Measurements from ENCODE around the gene NECTIN2.
A peak's percentile ranks its signal among the peaks of the same experiment; 100 is the strongest.

Gene NECTIN2

GRCh38 chr19:44869733-44870470 is 23.8 kb downstream of the NECTIN2 start:
- no peak for DNase-seq (ENCODE audit: low read depth)
- no peak overlapping the region for H3K4me3 ChIP-seq (ENCODE audit: low read length)
- no peak for TF ChIP-seq CTCF (IDR thresholded peaks at IDR 0.05; ENCODE audit: insufficient read depth, low read depth, low read length, missing control alignments)

- H3K4me3 ChIP-seq (ENCODE audit: low read length) = no peak overlapping the region
- no peak for DNase-seq (ENCODE audit: low read depth)
- no peak for TF ChIP-seq CTCF (IDR thresholded peaks at IDR 0.05; ENCODE audit: insufficient read depth, low read depth, low read length, missing control alignments)
Measured at GRCh38 chr19:44871809-44872208, 25.7 kb downstream of the NECTIN2 start.

GRCh38 chr19:44872661-44873060 is 26.6 kb downstream of the NECTIN2 start:
- no peak for DNase-seq (ENCODE audit: low read depth)
- no peak for TF ChIP-seq CTCF (IDR thresholded peaks at IDR 0.05; ENCODE audit: insufficient read depth, low read depth, low read length, missing control alignments)
- H3K4me3 ChIP-seq (ENCODE audit: low read length) = no peak overlapping the region

- no peak for DNase-seq (ENCODE audit: low read depth)
- H3K4me3 ChIP-seq (ENCODE audit: low read length) = no peak overlapping the region
- no peak for TF ChIP-seq CTCF (IDR thresholded peaks at IDR 0.05; ENCODE audit: insufficient read depth, low read depth, low read length, missing control alignments)
Measured at GRCh38 chr19:44874317-44874716, 28.2 kb downstream of the NECTIN2 start.

- DNase-seq (ENCODE audit: low read depth) = peak; percentile 81
- TF ChIP-seq CTCF (IDR thresholded peaks at IDR 0.05; ENCODE audit: insufficient read depth, low read depth, low read length, missing control alignments) = no peak
- no peak overlapping the region for H3K4me3 ChIP-seq (ENCODE audit: low read length)
Measured at GRCh38 chr19:44875666-44876451, 29.8 kb downstream of the NECTIN2 start.

GRCh38 chr19:44876930-44877535 is 30.9 kb downstream of the NECTIN2 start:
- H3K4me3 ChIP-seq (ENCODE audit: low read length) = no peak overlapping the region
- TF ChIP-seq CTCF (IDR thresholded peaks at IDR 0.05; ENCODE audit: insufficient read depth, low read depth, low read length, missing control alignments) = no peak
- no peak for DNase-seq (ENCODE audit: low read depth)
